Sciatic nerve (tissue), 2 donors: ENCODE results near the gene NPLOC4. TPM values are rescaled to one million over a fixed set of nuclear protein-coding genes. Genes with fewer than 3 reads are reported as not detected.
A peak's percentile ranks its signal among the peaks of the same experiment; 100 is the strongest.

Experiments used
- ATAC-seq: fragments of 200-7000 bp; cut with Tn5 transposase; one replicate; pipeline ENCODE4 v1.9.1; 2020; ENCODE audit warnings: mild to moderate bottlenecking, moderate library complexity
- DNase-seq: peaks from one replicate; pipeline ENCODE4 v3.0.0-alpha.2; 2020; ENCODE audit warnings: low spot score
- intact Hi-C: fragments of 100-400 bp; cut with DNase I; formaldehyde crosslinking; loops from one replicate; pipeline ENCODE4 v1.14.2; 2022
- total RNA-seq: library from RNA; stranded (reverse); fragmentation: NEBNext Ultra II Directional; extraction: Animal tissue kit (Norgen Biotek cat#: 25700); gene quantifications from one replicate; pipeline ENCODE4 v1.2.1, GENCODE V29; 2021
- donor health status: DM: no; HTN: no; CAD: no.
- donor health status: DM: no; HTN: no; CAD: no.

Gene NPLOC4
- total RNA-seq, 1 donor from 2014 or later, result 82.3 TPM

DNA sequence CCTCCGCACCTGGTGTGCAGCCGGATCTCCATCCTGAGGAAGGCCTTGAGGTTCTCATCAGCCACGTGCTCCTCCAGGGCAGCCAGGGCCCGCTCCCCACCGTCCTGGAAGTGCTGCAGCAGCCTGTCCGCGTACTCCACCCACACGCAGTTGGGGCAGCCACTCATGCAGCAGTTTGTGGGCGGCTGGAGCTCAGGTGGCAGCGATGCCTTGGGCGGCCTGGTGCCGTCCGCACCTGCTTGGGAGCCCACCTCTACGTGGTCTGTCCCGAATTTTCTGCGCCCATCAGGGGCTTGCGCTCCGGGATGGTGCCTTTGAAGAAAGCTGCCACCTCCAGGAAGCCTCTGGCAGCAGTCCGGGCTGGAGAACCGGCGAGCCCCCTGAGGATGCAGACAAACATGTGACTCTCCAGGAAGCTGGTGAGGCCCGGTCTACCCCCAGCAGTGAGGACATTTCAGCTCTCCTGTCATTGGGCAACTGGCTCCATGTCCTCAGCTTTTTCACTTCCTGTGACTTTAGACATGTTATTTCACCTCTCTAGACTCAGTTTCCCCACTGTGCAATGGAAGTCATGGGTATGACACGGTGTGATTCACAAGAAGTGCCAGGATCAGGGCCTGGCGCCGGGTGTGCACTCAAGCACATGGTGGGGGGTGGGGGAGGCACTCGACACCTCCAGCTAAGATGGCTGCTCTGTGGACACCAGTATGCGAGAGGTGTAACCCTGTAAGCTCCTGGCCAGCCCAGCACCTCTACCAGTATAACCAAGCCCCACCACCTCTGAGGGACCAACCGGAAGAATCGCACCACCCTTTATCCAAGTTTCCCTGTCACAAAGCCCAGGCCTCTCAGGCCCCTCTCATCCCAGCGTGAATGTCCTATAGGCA, 28.5 kb upstream of the NPLOC4 start:
- intact Hi-C loops, result no loop called here
- DNase-seq (no peak), ATAC-seq (peak; percentile 3)

DNA sequence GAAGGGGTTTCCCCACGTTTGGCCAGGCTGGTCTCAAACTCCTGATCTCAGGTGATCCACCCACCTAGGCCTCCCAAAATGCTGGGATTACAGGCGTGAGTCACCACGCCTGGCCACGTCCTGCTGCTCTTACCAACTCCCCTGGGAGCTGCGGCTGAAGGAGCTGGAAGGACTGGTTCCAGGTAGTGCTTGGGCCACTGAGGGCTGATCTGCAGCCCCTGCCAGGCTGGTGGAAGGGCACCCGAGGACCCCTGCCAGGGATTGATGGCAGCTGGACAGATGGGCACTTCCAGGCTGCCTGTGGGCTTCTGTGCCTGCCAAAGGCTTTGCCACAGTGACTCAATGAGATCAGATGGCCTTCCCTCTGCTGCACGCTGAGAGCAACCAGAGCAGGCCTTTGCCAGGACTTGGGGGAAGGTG, 27.1 kb upstream of the NPLOC4 start:
- ATAC-seq (no peak), DNase-seq (no peak)
- intact Hi-C loops, result no loop called here

DNA sequence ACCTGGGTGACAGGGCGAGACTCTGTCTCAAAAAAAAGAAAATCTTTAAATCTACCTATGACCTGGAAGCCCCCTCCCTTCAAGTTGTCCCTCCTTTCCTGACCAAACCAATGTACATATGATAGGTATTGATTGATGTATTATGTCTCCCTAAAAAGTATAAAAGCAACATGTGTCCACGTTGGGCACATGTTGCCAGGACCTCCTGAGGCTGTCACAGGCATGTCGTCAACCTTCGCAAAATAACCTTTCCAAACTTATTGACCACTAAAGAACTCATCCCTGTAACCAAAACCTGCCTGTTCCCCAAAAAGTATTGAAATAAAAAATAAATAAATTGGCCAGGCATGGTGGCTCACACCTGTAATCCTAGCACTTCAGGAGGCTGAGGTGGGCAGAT, 25.1 kb upstream of the NPLOC4 start:
- intact Hi-C loops, result no loop called here
- DNase-seq (no peak), ATAC-seq (no peak)

DNA sequence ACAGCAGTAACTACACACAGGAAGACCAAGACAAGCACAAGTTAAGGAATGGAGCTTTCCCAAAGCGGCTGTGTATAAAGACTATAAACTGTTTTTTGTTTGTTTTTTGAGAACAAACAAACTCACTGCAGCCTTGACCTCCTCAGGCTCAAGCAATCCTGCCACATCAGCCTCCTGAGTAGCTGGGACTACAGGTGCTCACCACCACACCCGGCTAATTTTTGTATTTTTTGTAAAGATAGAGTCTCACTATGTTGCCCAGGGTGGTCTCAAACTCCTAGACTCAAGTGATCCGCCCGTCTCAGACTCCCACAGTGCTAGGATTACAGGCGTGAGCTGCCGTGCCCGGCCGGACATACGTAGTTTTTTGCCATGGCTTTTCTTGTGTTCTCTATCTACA, 23.5 kb upstream of the NPLOC4 start:
- ATAC-seq (no peak), DNase-seq (no peak)
- intact Hi-C loops, result no loop called here

DNA sequence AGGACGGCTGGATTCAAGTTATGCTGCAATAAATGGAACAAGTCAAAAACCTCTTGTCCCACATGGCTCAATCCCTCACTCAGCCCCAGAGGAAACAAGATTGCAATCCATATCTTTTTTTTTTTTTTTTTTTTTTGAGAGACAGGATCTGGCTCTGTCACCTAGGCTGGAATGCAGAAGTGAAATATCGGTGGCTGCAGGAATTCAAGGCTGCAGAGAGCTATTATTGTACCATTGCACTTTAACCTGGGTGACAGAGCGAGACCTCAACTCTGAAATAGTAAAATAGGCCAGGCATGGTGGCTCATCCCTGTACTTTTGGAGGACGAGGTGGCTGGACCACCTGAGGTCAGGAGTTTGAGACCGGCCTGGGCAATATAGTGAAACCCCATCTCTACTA, 22.1 kb upstream of the NPLOC4 start:
- DNase-seq, result no peak
- intact Hi-C loops, result no loop called here
- no peak for ATAC-seq

GRCh38 chr17:81656835-81657234, 19.9 kb upstream of the NPLOC4 start:
- no peak for DNase-seq
- ATAC-seq, result no peak
- intact Hi-C loops, result no loop called here

GRCh38 chr17:81656118-81656743, 19.3 kb upstream of the NPLOC4 start, which contains the start of gene PDE6G:
PDE6G (minus strand) TSS chr17:81656542; CDS start chr17:81653305, 3,237 bp downstream.
- intact Hi-C loops, result no loop called here
- DNase-seq (no peak), ATAC-seq (no peak)

GRCh38 chr17:81655378-81656117, 18.6 kb upstream of the NPLOC4 start:
- ATAC-seq (no peak), DNase-seq (no peak)
- intact Hi-C loops, result no loop called here

DNA sequence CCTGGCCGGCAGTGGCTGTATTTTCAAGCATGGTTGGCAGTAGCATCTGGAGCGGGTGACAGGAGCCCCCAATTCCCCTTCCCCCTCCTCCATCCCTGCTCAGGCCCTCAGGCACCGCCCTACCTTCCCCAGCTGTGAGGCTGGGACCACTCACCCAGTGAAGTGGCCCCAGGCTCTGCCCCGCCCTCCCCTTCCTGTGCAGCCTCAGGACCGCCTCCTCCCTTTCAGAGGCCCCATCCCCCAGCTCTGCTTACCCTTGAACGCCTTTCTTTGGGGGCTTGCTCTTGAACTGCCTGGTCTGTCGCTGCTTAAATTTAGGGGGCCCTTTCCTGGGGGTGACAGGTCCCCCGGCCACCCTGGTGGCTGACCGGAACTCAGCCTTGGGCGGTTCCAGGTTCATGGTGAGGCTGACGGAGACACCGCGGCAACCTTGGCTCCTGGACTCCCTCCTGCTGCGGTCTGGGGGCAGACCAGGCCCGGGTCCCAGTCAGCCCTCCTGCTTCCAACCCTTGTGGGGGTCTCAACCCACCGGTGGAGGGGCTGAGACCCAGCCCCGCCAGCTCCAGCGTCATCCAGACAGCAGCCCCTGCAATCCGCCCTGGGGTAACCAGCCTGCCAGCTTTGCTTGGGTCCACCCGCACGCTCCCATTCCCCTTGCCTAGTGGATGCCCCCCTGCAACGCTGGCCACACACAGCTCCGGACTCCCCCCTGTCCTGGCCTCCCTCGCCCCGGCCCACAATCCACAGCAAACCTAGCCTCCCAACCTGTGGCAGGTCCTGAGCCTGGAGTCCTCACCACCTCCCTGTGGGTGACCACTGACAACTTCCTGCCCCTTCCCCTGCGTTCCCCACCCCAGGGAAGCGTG, 16.2 kb upstream of the NPLOC4 start:
- intact Hi-C loops, result no loop called here
- DNase-seq, result no peak

GRCh38 chr17:81651692-81652091, 14.8 kb upstream of the NPLOC4 start:
- no peak for DNase-seq
- intact Hi-C loops, result no loop called here
- no peak for ATAC-seq

More for the DNA sequence above, 16.2 kb upstream of the NPLOC4 start:
- no peak for ATAC-seq

GRCh38 chr17:81650951-81651350, 14.0 kb upstream of the NPLOC4 start:
- ATAC-seq (no peak), DNase-seq (no peak)
- intact Hi-C loops, result no loop called here

DNA sequence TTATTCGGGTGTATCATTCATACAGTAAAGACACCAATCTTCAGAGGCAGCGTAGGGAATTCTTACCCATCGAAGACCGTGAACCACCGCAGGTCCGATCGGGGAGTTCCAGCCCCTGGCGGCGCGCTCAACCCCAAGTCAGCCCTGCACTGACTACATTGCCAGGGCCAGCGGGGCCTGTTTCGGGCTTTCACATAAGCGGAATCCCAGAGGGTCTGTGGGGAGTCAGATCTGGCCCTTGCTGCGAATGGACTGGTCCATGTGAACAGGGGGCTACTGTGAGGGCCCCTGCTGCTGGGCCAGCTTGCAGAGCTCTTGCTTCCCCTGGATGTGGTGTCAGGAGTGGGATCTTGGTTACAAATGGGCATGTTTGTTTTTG, 11.8 kb upstream of the NPLOC4 start:
- DNase-seq (no peak), ATAC-seq (no peak)
- intact Hi-C loops, result loop anchor here (10.0 kb wide), 1 partner anchor 536 kb away; no protein-coding TSS in a partner anchor

DNA sequence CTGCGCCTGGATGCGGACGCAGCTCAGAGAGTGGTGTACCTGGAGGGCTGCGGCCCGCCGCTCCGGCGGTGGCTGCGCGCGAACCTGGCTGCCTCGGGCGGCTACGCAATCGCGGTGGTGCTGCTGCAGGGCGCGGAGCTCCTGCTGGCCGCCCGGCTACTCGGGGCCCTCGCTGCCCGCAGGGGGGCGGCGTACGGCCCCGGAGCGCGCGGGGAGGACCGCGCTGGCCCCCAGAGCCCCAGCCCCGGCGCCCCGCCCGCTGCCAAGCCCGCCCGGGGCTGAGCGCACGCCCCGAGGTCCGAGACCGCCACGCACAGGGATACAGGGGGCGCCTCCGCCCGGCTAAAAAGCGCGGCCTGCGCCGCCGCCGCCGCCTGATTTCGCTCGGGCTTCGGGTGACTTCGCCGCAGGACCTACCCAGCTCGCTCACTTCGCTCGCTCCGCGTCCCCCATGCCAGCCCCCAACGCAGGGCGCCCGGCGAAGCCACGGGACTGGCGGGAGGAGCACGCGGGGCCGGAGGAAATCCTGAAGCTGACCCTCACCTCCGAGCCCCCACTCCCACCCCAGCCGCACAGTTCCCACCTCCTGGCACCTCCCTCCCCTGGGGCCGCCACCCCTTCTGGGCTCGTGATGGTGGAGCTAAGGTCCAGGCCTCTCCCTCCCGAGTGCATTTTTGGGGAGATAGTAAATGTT, 11.2 kb upstream of the NPLOC4 start:
- intact Hi-C loops, result loop anchor here (10.0 kb wide), 1 partner anchor 537 kb away; no protein-coding TSS in a partner anchor
- ATAC-seq, result no peak
- no peak for DNase-seq

GRCh38 chr17:81647640-81648012, 10.7 kb upstream of the NPLOC4 start:
- ATAC-seq (no peak), DNase-seq (no peak)
- intact Hi-C loops, result loop anchor here (10.0 kb wide), 1 partner anchor 537 kb away; no protein-coding TSS in a partner anchor

- intact Hi-C loops, result loop anchor here (10.0 kb wide), 1 partner anchor 538 kb away; no protein-coding TSS in a partner anchor
- ATAC-seq (no peak), DNase-seq (no peak)
Observed at GRCh38 chr17:81646869-81647600, 10.1 kb upstream of the NPLOC4 start.

DNA sequence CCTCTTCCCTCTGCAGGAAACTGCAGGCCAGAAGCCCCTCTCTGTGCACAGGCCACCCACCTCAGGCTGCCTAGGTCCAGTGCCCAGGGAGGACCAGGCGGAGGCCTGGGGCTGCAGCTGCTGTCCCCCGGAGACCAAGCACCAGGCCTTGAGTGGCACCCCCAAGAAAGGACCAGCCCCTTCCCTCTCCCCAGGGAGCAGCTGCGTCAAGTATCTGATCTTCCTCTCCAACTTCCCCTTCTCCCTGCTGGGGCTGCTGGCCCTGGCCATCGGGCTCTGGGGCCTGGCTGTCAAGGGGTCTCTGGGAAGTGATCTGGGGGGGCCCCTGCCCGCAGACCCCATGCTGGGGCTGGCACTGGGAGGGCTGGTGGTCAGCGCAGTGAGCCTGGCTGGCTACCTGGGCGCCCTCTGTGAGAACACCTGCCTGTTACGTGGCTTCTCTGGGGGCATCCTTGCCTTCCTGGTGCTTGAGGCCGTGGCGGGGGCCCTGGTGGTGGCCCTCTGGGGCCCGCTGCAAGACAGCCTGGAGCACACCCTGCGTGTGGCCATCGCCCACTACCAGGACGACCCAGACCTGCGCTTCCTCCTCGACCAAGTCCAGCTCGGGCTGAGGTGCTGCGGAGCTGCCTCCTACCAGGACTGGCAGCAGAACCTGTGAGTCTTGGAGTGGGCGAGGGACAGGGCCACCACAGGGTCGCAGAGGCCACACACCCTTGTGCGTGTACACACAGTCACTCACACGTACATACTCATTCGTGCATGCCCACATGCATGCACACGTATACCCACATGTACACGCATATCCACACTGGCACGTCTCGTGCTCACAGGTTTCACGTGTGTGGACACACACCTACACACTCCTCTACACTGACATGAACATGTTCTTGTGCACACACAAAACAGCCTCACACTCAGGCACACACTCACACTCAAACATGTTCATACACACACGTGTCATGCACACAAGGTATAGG, 8.4 kb upstream of the NPLOC4 start:
- intact Hi-C loops, result loop anchor here (10.0 kb wide), 1 partner anchor 540 kb away; no protein-coding TSS in a partner anchor
- DNase-seq (no peak), ATAC-seq (peak; percentile 16)
